Neural cell (in vitro differentiated cells): Measurements from ENCODE around the gene GALNT16. TPM values are rescaled to one million over a fixed set of nuclear protein-coding genes. Genes with fewer than 3 reads are reported as not detected.
A peak's percentile ranks its signal among the peaks of the same experiment; 100 is the strongest.

Source experiments
- H2AFZ ChIP-seq: fragments of 200-600, 300-800 bp; sonication (generic), shearing (Covaris generic); 2 replicates; pipeline ENCODE4 v1.6.0; 2014; ENCODE audit warnings: low read depth, mild to moderate bottlenecking, antibody characterized with exemption, low read length, moderate library complexity
- H3F3A ChIP-seq: fragments of 200-600 bp; shearing (Covaris generic); 2 replicates; pipeline ENCODE4 v1.6.1; 2016; ENCODE audit warnings: mild to moderate bottlenecking, moderate library complexity, mixed read lengths, antibody characterized with exemption, low read length; ENCODE audit not compliant: insufficient read depth, poor library complexity, severe bottlenecking
- H3K27ac ChIP-seq: fragments of 200-600, 300-800 bp; sonication (generic), shearing (Covaris generic); 2 replicates; pipeline ENCODE4 v1.5.1; 2014; ENCODE audit warnings: mild to moderate bottlenecking, low read length, moderate library complexity
- H3K27me3 ChIP-seq: fragments of 300-800, 200-600 bp; sonication (generic), shearing (Covaris generic); 2 replicates; pipeline ENCODE4 v1.6.0; 2014; ENCODE audit warnings: mild to moderate bottlenecking, low read depth, low read length, moderate library complexity; ENCODE audit not compliant: insufficient read depth
- H3K36me3 ChIP-seq: fragments of 300-800, 200-600 bp; sonication (generic), shearing (Covaris generic); 2 replicates; pipeline ENCODE4 v1.5.1; 2014; ENCODE audit warnings: mild to moderate bottlenecking, antibody characterized with exemption, low read length, moderate library complexity; ENCODE audit not compliant: insufficient read depth
- H3K4me2 ChIP-seq: fragments of 300-800, 200-600 bp; sonication (generic), shearing (Covaris generic); 2 replicates; pipeline ENCODE4 v1.6.0; 2014; ENCODE audit warnings: mild to moderate bottlenecking, low read length
- H3K4me3 ChIP-seq: fragments of 300-800, 200-600 bp; sonication (generic), shearing (Covaris generic); 2 replicates; pipeline ENCODE4 v1.5.1; 2014; ENCODE audit warnings: mild to moderate bottlenecking, low read length, moderate library complexity
- H3K79me2 ChIP-seq: fragments of 200-600 bp; shearing (Covaris generic); replicated peaks from 2 replicates; pipeline ENCODE4 v1.6.0; 2014; ENCODE audit warnings: mild to moderate bottlenecking, low read length, moderate library complexity; ENCODE audit not compliant: insufficient read depth
- H3K9ac ChIP-seq: fragments of 300-800, 200-600 bp; sonication (generic), shearing (Covaris generic); 2 replicates; pipeline ENCODE4 v1.6.1; 2016; ENCODE audit warnings: mild to moderate bottlenecking, low read length, mixed read lengths
- H3K9me2 ChIP-seq: fragments of 200-600 bp; shearing (Covaris generic); 2 replicates; pipeline ENCODE4 v1.6.1; 2016; ENCODE audit warnings: mild to moderate bottlenecking, low read length, mixed read lengths; ENCODE audit not compliant: insufficient read depth
- H3K9me3 ChIP-seq: fragments of 200-600, 300-800 bp; sonication (generic), shearing (Covaris generic); 2 replicates; pipeline ENCODE4 v1.6.1; 2016; ENCODE audit warnings: mild to moderate bottlenecking, mixed run types, low read length, moderate library complexity, mixed read lengths
- H4K20me1 ChIP-seq: fragments of 200-600 bp; shearing (Covaris generic); 2 replicates; pipeline ENCODE4 v1.6.1; 2016; ENCODE audit warnings: mild to moderate bottlenecking, mixed run types; ENCODE audit not compliant: insufficient read depth
- EP300 ChIP-seq: fragments of 450-650 bp; conservative IDR thresholded peaks from 2 replicates; pipeline ENCODE4 v1.6.1; 2014; ENCODE audit warnings: antibody characterized with exemption, mild to moderate bottlenecking, moderate library complexity; ENCODE audit not compliant: poor library complexity, severe bottlenecking
- EZH2 ChIP-seq: fragments of 200-600, 300-800 bp; shearing (Covaris generic), sonication (generic); IDR thresholded peaks from 2 replicates; pipeline ENCODE4 v1.6.1; 2014; ENCODE audit warnings: antibody characterized with exemption, low read length, borderline replicate concordance, mild to moderate bottlenecking; ENCODE audit not compliant: insufficient read depth, poor library complexity, severe bottlenecking
- MXI1 ChIP-seq: fragments of 450-650 bp; conservative IDR thresholded peaks from 2 replicates; pipeline ENCODE4 v1.6.1; 2014; ENCODE audit warnings: antibody characterized with exemption, mild to moderate bottlenecking; ENCODE audit not compliant: poor library complexity, severe bottlenecking
- POLR2AphosphoS5 ChIP-seq: IDR thresholded peaks from 2 replicates; pipeline ENCODE4 v1.6.1; 2012
- RAD21 ChIP-seq: fragments of 450-650 bp; conservative IDR thresholded peaks from 2 replicates; pipeline ENCODE4 v1.6.1; 2014; ENCODE audit warnings: antibody characterized with exemption, mild to moderate bottlenecking, moderate library complexity
- SMC3 ChIP-seq: fragments of 450-650 bp; conservative IDR thresholded peaks from 2 replicates; pipeline ENCODE4 v1.6.1; 2014; ENCODE audit warnings: antibody characterized with exemption, mild to moderate bottlenecking, moderate library complexity; ENCODE audit not compliant: poor library complexity
- TAF1 ChIP-seq: IDR thresholded peaks from 2 replicates; pipeline ENCODE4 v1.6.1; 2012; ENCODE audit warnings: low read depth
- polyA plus RNA-seq: library from polyadenylated mRNA; depleted of rRNA; stranded (reverse); fragments of >200 nt; gene quantifications from 2 replicates; pipeline ENCODE4 v1.2.3, GENCODE V29; 2014
- TF ChIP-seq, protein P1 (sequence below): fragments of 450-650 bp; IDR thresholded peaks from 2 replicates; pipeline ENCODE4 v1.5.1; 2014; ENCODE audit warnings: antibody characterized with exemption, mild to moderate bottlenecking, moderate library complexity; ENCODE audit not compliant: poor library complexity, severe bottlenecking
- TF ChIP-seq, protein P2 (sequence below): IDR thresholded peaks from 2 replicates; pipeline ENCODE4 v1.6.1; 2012; ENCODE audit warnings: borderline replicate concordance

The GALNT16 gene
- polyA plus RNA-seq, 1 donor from 2014 or later, result 23.8 TPM

DNA sequence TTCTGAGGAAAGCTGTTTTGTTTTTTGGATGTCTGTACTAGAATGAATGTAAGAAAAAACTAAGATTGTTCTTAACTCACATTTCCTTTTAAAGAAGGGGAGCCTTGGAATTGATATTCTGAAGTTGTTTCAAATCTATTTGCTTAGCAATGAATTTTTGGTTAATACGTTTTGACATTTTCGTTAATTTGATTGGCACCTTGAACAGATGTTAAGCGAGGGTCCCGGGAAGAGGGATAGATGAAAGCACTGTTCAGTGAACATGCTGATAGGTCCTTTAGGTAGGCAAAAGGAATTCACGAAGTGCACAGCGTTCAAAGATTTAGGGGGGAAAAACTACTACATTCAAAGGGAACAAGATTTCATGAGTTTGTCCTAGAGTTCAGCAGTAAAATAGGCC is 140.2 kb downstream of the GALNT16 start:
- Histone ChIP-seq H3K27me3 (no peaks in the 10 kb centered on the region), H2AFZ (no peak overlapping the region), H3K9ac (peak overlapping the region; percentile 94), H3K79me2 (peaks cover 84% of the 10 kb centered on the region), H3K9me2 (no peaks in the 10 kb centered on the region), H3K36me3 (peaks cover 5% of the 10 kb centered on the region), H3K4me3 (peak overlapping the region; percentile 80), H4K20me1 (no peaks in the 10 kb centered on the region), H3F3A (peaks cover 5% of the 10 kb centered on the region), H3K27ac (no peak overlapping the region), H3K4me2 (peak overlapping the region; percentile 89), H3K9me3 (no peaks in the 10 kb centered on the region)
- TF ChIP-seq RAD21, result no peak
- TF ChIP-seq EP300, result no peak
- TF ChIP-seq MXI1, result no peak
- TF ChIP-seq, protein P1, sequence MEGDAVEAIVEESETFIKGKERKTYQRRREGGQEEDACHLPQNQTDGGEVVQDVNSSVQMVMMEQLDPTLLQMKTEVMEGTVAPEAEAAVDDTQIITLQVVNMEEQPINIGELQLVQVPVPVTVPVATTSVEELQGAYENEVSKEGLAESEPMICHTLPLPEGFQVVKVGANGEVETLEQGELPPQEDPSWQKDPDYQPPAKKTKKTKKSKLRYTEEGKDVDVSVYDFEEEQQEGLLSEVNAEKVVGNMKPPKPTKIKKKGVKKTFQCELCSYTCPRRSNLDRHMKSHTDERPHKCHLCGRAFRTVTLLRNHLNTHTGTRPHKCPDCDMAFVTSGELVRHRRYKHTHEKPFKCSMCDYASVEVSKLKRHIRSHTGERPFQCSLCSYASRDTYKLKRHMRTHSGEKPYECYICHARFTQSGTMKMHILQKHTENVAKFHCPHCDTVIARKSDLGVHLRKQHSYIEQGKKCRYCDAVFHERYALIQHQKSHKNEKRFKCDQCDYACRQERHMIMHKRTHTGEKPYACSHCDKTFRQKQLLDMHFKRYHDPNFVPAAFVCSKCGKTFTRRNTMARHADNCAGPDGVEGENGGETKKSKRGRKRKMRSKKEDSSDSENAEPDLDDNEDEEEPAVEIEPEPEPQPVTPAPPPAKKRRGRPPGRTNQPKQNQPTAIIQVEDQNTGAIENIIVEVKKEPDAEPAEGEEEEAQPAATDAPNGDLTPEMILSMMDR, result no peak
- no peak for TF ChIP-seq POLR2AphosphoS5
- TF ChIP-seq, protein P2, sequence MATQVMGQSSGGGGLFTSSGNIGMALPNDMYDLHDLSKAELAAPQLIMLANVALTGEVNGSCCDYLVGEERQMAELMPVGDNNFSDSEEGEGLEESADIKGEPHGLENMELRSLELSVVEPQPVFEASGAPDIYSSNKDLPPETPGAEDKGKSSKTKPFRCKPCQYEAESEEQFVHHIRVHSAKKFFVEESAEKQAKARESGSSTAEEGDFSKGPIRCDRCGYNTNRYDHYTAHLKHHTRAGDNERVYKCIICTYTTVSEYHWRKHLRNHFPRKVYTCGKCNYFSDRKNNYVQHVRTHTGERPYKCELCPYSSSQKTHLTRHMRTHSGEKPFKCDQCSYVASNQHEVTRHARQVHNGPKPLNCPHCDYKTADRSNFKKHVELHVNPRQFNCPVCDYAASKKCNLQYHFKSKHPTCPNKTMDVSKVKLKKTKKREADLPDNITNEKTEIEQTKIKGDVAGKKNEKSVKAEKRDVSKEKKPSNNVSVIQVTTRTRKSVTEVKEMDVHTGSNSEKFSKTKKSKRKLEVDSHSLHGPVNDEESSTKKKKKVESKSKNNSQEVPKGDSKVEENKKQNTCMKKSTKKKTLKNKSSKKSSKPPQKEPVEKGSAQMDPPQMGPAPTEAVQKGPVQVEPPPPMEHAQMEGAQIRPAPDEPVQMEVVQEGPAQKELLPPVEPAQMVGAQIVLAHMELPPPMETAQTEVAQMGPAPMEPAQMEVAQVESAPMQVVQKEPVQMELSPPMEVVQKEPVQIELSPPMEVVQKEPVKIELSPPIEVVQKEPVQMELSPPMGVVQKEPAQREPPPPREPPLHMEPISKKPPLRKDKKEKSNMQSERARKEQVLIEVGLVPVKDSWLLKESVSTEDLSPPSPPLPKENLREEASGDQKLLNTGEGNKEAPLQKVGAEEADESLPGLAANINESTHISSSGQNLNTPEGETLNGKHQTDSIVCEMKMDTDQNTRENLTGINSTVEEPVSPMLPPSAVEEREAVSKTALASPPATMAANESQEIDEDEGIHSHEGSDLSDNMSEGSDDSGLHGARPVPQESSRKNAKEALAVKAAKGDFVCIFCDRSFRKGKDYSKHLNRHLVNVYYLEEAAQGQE, result no peak
- no peak for TF ChIP-seq SMC3
- no peak for TF ChIP-seq TAF1
- no peak for TF ChIP-seq EZH2

DNA sequence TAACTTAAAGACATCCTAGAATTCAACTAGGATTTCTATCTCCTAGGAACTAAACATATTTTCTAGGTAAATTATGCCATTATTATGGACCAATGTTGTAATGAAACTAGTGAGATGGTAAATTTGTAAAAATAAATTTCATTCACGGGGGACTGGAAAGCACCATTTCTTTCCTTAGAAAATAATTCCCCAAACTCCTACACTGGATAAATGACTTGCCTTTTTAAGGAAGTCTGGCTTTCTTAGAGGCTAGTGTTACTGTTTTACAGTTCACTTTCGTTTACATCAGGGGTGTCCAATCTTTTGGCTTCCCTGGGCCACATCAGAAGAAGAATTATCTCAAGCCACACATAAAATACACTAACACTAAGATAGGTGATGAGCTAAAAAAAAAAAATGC is 141.9 kb downstream of the GALNT16 start:
- Histone ChIP-seq H3K9me3 (no peaks in the 10 kb centered on the region), H3K27ac (no peak overlapping the region), H3F3A (peaks cover 5% of the 10 kb centered on the region), H3K79me2 (peaks cover 70% of the 10 kb centered on the region), H3K4me2 (peak overlapping the region; percentile 89), H4K20me1 (no peaks in the 10 kb centered on the region), H3K9me2 (no peaks in the 10 kb centered on the region), H3K27me3 (no peaks in the 10 kb centered on the region), H2AFZ (no peak overlapping the region), H3K4me3 (peak overlapping the region; percentile 80), H3K9ac (no peak overlapping the region), H3K36me3 (peaks cover 5% of the 10 kb centered on the region)
- TF ChIP-seq POLR2AphosphoS5 (no peak), SMC3 (no peak)

GRCh38 chr14:69404478-69404877 is 144.5 kb downstream of the GALNT16 start:
- Histone ChIP-seq H3K4me2 (no peak overlapping the region), H3K9me2 (no peaks in the 10 kb centered on the region), H2AFZ (no peak overlapping the region), H3K9ac (no peak overlapping the region), H3K79me2 (peaks cover 59% of the 10 kb centered on the region), H3K9me3 (no peaks in the 10 kb centered on the region), H3F3A (no peaks in the 10 kb centered on the region), H3K27me3 (no peaks in the 10 kb centered on the region), H4K20me1 (no peaks in the 10 kb centered on the region), H3K4me3 (no peak overlapping the region), H3K27ac (no peak overlapping the region), H3K36me3 (peaks cover 5% of the 10 kb centered on the region)
- TF ChIP-seq EZH2, result no peak
- TF ChIP-seq, protein P2, result no peak
- TF ChIP-seq RAD21, result no peak
- no peak for TF ChIP-seq SMC3
